HTR-8/SVneo (cell line): ENCODE measurements around the gene HOXA4.

Experiments used
- DNase-seq: peaks from one replicate; pipeline ENCODE4 v3.0.0; 2011; ENCODE audit warnings: low spot score, mixed read lengths; ENCODE audit not compliant: insufficient read length
- FAIRE-seq: peaks from 2 replicates; lab custom pipeline; 2011; peaks lifted over from hg19 to GRCh38; lab: Jason Lieb, UNC

HOXA4 gene

DNA sequence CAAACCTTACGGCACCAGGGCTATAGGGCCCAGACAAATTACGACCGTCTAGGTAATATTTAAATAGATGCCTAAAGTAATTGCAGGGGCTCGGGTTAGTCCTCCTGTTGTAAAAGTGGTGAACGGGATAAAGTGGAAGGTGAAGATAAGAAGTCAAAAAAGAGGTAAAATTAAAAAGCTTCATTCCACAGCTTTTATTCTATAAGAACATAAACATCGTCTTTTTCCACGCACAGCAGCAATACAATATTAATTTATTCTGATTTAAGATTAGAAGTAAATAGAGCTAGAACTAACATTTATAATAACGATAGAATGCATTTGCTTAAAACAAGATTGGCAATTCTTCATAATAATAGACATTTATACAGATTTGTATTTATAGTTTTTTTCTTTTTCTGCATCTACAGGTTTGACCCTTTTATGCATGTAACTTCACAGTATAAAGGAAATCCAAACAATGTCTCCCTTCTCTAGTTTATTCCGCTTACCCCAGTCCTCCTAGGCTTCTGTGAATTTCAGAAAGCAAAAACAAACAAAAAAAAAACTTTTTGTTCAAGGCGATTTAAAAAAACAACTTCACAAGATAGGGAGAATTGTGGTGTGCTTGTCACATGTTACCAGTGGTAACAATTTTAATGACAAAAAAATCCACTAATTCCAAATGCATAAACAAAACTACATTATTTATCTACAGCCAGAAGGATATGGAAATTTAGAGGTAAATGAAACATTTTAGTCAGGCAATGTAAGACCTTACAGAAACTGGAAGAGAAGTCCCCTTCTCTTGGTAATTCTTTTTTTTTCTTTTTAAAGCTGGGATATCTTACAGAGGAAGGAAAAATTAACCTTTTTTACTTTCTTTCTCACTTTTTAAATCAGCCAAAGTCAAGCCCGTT lies 40.1 kb upstream of the HOXA4 start:
- DNase-seq (no peak), FAIRE-seq (no peak)

DNA sequence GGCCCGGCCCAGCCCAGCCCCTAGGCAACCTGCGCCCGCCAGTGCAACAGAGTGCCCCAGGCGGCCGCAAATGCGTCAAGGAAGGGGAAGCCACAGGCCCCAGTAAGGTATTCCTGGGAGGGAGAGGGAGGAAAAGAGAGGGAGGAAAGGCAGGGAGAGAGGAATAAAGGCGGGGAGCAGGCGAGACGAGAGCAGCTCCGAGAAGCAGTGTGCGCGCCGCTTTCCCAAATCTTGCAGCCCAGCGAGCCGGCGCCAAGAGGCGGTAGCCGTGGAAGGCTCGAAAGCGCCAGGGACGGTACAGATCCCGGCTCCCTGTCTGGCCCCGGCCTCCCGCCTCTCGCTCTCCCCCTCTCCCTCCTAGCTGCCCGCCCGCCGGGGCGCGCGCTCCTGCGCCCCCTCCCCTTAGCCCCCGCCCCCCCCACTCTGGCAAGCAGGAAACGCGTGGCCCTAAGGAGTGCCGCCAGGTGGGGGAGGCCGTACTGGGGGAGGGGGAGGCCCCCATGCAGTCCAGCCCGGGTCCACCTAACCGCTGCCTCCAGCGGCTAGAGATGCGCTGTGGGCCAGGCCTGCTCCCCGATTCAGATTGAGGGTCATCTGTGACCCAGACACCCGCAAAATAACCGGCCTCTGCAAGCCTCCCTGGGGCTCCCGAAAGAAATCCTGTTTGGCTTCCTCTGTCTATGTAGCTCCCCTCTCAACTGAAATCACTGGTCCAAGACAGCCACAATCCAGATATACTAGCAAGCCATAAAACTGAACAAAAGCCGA lies 39.3 kb upstream of the HOXA4 start:
- DNase-seq (no peak), FAIRE-seq (peak; percentile 16)

DNA sequence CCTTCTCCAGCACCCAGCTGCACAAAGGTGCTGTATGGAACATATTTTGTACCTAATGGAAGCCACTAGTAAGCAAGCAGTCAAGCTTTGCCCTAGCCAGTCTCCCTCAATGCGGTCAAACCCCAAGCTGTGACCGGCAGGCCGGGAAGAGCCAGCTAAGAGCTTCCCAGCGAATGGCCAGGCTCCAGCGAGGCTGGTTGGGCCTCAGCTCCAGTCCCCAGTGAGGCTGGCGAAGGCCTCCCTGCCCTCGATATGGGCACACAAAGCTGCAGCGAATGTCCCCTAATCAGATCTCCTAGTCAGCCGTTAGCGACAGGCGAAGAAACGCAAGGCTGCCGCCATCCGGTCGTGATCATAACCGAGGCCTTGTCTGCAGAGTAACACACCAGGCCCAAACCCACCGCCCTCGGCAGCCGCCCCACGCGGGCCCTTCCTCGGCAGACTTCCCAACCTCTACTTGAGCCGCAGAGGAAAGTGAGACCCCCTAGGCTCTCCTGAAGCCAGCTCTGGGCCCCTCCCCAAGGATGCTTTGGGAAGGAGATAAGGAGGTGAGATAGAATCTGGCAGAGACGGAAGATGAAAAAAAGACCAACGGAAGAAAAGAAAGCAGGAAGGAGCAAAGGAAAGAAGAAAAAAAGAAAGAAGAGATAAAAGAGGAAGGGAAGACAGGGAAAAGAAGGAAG lies 37.8 kb upstream of the HOXA4 start:
- FAIRE-seq (peak; percentile 79), DNase-seq (no peak)

DNA sequence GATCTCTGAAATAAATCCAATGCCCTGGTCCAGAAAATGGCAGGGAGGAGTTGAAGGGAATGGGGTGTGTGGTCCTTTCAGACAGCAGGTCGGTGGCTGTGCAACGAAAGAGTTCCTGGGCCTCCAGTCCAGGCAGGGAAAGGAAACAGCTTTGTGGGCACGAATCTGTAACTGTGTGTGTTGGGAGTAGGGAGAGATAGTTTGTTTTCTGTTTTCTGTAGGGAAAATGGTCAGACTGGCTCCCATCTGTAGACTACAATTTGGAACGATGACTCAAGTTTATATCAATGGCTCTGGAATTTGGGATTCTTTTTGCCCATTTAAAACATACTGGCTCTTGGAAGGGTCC lies 37.3 kb upstream of the HOXA4 start:
- FAIRE-seq (no peak), DNase-seq (no peak)

DNA sequence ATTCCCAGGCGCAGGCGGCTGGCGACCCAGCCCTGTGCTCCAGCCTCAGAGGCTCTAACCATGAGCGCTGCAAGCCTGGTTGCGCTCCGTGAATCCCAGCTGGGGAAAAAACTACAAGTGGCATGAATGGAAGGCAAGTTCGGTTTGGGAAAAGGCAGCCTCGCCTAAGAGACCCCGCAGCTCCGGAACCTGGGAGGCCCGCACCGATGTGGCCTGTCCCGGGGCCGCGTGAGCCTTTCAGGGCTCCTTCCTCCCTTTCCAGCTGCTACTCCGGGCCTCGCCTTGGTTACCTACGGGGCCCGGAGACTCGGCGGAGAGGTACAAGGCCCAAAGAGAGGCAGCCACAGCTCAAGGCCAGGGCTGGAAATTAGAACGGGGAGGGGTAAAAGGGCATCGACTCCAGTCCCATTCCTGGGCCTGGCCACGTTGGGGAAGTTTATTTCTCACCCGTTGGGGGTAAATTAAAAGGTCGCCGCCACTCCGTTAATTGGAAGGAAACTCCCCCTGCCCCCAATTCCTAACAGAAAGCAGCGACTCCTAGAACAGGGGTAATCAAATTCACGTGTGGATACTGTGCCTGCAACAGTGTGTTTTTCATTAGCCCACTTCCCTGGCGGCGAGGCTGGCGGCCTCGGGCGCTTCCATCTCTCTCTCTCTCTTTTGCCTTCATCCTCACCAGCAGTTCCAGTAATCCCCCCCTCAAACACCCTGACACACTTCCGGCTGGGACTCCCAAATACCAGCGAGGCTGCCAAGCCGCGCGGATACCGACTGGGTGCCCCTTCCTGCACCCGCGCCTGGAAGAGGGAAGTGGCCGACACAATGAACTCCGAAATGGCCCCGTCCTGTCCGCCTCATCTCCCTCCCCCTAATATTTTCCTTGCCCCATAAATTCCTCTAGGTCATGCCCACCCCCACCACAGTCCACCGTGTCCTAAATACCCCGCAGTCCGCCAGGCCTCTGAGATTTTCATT lies 36.3 kb upstream of the HOXA4 start:
- FAIRE-seq, result peak; percentile 57

DNA sequence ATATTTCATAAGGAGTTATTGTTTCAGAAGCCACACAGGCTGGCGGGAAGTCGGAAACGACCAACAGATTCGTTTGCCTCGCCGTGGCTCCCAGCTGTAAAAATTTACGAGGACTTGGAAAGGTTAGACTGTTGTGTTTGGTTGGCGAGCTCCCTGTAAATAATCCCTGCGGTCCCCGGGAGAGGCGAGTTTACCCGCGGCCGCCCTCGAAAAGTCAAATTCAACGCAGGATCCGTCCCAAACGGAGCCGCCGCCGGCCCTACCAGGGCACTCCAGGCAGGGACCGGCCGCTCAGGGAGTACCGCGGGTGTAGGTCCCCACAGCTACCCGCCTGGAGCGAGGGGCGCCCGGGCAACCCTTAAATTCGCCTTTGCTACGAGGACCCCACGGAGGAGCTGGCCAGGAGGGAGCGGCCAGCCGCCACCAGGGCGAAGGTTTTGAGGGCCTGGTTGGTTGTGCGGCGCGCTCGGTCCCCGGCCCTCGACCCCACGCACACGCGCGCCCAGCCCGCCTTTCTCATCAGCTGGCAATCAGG lies 35.5 kb upstream of the HOXA4 start:
- DNase-seq, result no peak
- FAIRE-seq, result no peak

More for the DNA sequence above, 36.3 kb upstream of the HOXA4 start:
- no peak for DNase-seq

DNA sequence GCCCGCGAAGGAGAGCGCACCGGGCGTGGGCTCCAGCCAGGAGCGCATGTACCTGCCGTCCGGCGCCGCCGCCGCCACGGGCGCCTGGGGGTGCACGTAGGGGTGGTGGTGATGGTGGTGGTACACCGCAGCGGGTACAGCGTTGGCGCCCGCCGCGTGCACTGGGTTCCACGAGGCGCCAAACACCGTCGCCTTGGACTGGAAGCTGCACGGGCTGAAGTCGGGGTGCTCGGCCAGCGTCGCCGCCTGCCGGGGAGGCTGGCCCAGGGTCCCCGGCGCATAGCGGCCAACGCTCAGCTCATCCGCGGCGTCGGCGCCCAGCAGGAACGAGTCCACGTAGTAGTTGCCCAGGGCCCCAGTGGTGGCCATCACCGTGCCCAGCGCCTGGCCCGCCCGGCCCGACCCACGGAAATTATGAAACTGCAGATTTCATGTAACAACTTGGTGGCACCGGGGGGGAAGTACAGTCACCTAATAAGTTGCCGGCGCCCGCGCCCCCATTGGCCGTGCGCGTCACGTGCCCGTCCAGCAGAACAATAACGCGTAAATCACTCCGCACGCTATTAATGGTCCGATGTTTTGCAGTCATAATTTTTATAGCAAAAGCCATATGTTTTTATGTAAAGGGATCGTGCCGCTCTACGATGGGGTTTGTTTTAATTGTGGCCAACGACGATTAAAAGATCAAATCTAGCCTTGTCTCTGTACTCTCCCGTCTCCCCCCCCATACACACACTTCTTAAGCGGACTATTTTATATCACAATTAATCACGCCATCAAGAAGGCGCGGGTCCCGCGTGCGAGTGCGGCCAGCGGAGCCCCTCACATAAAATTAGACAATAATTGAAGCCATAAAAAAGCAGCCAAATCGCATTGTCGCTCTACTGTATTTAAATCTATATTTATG lies 34.8 kb upstream of the HOXA4 start, which contains the start of gene HOXA9:
Gene HOXA9, minus strand, starts transcription at position 449 of the 907 bp plus-strand sequence. Its CDS starts 80 bp downstream, at position 369.
- peak; percentile 74 for FAIRE-seq
- peak; percentile 82 for DNase-seq

DNA sequence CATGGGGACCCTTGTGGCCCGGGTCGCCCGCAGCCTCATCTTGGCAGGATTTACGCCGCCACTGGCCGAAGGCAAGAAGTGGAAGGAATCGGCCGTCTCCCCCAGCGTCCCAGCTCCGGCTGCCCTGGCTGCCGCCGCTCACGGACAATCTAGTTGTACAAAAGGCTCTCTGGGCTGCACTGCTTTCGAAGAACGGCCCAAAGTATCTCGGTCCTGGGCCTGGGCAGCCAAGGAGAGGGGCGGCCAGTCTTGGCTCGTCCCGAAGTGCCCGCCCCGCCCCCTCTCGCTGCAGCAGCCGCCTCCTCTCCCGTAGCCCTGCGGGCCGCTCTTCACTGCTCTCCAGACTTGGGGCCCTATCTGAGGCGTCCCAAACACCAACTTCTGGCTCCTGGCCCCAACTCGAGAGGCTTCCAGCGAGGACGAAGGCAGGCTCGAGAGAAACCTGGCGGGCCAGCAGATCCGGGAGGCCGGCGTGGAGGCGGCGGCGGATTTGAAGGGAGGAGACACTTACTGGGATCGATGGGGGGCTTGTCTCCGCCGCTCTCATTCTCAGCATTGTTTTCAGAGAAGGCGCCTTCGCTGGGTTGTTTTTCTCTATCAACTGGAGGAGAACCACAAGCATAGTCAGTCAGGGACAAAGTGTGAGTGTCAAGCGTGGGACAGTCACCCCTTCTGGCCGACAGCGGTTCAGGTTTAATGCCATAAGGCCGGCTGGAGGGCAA lies 34.0 kb upstream of the HOXA4 start:
- DNase-seq (no peak), FAIRE-seq (peak; percentile 9)

DNA sequence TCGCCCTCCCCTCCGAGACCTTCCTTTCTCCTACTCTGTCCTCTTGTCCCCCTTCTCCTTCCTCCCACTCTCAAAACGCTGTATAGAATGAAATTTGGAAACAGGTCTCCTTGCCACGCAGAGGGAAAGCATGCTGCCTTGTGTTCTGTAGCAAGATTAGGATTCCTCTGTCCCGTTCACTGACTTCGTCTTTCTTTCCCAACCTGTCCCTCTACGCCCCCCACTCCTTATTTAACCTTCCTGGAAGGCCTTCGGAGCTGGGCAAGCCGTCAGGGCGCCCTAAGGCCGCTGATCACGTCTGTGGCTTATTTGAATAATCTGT lies 33.4 kb upstream of the HOXA4 start:
- FAIRE-seq, result no peak
- DNase-seq, result no peak

DNA sequence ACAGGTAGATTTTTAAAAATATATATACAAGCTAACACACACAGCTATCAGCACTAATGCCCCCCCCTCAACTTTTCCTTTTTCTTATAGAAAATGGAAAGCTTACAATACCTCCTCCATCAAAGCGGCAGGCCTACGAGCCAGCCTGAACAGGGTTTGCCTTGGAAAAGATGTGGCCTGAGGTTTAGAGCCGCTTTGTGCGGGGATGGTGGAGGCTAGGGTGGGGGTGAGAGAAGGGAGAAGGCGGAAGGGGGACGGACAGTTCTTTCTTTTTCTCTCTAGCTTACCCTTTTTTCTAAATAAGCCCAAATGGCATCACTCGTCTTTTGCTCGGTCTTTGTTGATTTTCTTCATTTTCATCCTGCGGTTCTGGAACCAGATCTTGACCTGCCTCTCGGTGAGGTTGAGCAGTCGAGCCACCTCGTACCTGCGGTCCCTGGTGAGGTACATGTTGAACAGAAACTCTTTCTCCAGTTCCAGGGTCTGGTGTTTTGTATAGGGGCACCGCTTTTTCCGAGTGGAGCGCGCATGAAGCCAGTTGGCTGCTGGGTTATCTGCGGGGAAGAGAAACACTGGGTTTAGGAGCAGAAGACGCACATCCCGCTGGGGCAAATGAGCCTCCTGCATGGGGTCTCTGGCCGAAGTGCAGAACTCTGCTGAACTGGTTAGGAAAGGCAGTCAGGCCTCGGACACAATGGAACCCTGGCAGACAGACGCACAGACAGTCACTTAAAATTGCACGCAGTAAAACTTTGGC lies 32.9 kb upstream of the HOXA4 start:
- FAIRE-seq (no peak), DNase-seq (no peak)

DNA sequence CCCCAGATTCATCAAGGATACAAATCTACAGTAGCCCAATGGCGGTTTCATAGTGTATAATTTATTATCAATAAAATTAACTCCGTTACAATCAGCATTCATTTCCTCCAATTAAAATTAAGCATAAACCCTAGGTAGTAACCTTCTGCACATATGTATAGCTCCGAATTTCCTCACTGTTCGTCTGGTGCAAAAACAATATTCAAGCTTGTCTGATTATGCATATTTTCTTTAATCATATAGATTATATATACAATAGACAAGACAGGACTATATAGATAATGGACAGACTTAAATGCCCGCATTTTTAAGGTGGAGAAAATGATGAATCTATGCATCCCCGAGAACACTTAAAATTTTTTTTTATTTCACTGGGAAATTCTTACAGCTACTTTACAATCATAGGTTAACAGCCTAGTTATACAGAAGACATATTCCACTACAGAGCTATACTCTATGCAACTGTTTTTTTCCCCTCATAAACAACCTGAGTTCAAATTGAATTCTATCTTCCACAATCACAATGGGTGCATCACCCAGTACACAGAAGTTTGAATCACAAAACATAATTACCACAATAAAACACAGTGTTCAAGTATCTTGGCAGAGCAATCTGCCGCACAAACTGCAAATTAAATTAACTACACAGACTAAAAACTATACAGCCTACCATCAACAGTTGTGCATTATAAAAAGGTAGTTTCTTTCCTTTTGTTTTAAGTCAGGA lies 32.2 kb upstream of the HOXA4 start:
- FAIRE-seq (no peak), DNase-seq (no peak)

DNA sequence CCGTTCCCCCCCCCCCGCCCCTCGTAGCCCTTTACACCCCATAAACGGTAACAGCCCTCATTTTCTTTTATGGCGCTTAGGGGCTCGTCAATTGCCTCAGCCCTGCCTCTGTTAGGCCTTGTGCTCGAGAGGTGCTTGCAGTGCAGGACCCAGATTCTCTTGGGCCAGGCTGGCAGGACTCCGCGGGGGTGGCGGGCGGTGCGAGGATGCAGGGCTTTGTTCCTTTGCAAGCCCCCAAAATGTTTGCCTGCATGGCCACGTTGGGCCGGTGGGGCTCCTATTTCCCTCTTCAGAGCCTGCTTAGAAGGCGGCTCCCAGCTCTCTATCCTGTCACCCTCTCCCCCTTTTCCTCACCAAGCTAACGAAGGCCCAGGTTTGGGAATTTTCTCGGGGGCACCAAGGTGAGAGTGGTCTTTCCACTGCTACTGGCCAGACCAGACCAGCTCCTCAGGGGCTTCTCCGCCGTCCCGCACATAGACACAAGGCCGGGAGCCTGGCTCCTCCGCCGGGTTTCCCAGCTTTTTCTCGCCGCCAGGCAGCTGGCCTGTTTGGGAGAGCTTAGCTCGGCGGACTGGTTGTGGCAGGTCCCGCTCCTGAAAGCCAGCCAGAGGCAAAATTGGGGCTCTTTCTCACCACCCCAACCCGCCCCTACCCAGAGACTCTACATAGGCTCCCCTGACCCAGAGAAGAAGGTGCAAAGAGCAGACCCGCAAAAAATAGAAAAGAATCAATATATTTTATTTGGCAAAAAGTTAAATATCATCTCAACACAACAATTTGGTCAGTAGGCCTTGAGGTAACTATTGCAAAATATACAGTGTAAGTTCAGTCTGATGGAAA lies 31.4 kb upstream of the HOXA4 start:
- DNase-seq (no peak), FAIRE-seq (no peak)

DNA sequence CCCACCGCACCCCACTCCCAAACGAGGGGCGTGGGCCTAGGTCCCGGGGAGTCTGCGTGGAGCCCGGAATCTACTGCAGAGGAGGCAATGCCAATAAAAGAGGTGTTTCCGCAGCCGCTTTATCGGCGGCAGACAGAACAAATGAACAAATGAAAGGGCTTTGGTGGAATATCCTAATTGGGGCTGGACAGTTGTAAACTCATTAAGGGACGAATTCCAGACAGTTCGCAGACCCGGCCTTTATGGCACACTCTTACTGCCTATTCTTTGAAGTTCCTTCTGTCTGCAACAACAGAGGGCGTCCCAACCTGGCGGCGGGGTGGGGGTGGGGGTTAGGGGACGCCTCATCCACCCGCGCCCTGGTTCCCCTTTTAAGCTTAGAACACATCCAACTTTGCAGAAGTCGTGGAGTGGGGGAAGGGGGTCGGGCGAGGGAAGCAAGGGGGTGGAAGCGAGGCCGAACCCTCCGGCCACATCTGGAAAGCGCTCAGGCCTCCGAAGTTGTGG lies 30.7 kb upstream of the HOXA4 start:
- DNase-seq (no peak), FAIRE-seq (no peak)

DNA sequence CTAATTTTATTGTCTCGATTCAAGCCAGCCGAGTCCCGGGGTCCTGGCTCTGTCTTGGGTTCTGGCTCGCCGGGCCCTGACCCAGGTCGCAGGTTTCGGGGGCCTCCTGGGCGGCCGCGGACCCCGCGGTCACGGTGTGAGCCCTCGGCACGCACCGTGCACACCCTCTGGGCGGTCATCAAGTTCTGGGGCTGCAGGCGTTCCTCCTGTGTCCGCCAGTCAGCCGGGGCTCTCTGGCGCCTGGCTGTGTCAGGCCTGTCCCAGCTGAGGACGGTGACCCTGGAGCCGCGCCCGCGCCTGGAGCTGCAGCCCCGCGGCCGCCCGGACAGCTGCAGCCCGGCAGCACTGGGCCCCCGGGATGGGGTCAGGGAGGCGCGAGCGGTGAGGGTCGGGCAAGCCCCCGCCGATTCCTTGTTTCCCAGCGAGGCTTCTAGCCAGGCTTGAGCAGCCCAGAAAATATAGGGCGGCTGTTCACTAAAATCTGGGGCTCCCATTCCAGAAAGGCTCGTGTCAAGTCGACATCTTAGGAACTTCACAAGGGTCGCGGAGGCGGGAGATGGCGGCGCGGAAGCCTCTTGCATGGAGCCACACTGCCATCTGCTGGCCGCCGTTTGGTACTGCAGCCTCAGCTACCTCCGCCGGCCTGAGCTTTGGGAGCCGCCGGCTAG lies 30.1 kb upstream of the HOXA4 start:
- DNase-seq (peak; percentile 76), FAIRE-seq (peak; percentile 72)

DNA sequence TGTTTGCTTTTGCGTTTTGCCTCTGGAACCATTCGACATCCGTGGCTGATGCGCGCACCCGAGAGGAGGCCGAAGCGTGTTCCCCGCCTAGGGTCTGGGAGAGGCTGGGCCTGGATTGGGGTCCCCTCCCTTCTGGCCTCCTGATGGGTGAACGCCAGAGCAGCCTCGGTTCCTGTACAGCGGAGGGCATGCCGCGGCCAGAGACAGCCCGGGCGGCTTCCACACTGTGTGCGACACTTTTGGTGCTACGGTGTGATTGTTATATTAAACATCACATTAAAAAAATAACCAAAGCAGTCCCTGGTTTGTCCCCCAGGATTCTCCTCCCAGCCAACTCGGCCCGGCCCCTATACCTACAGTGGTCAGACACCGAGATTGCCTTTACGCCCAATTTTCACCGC lies 29.6 kb upstream of the HOXA4 start:
- FAIRE-seq (no peak), DNase-seq (no peak)
